Right kidney (tissue), 1 donor: ENCODE results near the gene MAN2C1.
"Not testable (repeated sequence)": the region's sequence is repeated elsewhere in the genome, so short reads cannot be mapped to it uniquely, and the experiment has no call there.

Experiments
- DNase-seq: peaks from one replicate; pipeline ENCODE4 v3.0.0-alpha.2; 2016

The MAN2C1 gene

DNA sequence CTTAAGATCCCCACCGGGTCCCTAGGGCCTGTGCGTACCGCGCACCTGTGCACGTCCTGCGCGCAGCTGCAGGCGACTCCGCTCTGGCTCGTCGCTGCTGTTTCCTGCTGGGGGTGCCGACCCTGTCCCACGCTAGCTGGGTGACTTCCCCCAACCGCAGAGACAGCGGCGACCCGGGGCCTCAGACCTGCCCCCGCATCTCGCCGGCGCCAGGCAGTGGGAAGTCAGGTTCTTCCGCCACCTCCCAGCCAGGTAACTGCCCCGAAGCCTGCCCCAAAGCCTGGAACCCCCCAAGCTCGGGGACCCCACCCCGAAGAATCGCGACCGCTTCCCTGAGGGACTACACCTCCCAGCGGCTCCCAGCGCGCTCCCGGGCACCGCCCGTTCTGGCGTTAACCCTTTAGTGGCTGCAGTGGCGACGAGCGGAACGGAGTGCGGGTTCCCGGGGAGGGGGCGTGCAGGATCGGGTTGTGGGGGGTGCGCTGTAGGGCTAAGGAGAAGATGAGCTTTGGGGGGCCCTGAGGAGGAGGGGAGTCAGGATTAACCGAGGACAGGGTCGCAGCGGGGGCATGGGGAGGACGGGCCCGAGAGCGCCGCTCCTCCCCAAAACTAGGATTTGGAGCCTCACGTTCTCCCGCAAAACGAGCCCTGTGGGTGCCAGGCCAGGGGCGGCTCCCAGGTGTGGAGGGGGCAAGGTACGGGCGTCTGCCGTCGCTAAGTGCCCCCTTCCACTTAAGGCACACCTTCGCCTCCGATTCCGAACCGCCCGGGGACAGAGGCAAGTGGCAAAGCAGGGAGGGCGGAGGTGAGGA is 21.0 kb downstream of the MAN2C1 start:
- peak; percentile 64 for DNase-seq

GRCh38 chr15:75346796-75347221 is 21.6 kb downstream of the MAN2C1 start, which contains the start of gene NEIL1:
TSS of gene NEIL1 (plus strand) at chr15:75347039. CDS start at chr15:75348906, 1,867 bp downstream.
- DNase-seq: no peak

DNA sequence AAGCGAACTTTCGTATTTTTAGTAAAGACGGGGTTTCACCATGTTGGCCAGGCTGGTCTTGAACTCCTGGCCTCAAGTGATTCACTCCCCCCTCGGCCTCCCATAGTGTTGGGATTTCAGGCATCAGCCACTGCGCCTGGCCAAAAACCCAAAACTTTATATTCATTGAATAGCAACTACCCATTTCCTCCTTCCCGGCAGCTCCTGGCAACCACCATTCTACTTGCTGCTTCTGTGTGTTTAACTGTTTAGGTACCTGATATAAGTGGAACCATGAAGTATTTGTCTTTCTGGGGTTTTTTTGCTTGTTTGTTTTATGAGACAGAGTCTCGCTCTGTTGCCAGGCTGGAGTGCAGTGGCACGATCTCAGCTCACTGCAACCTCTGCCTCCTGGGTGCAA is 24.5 kb downstream of the MAN2C1 start:
- not testable (repeated sequence) for DNase-seq

DNA sequence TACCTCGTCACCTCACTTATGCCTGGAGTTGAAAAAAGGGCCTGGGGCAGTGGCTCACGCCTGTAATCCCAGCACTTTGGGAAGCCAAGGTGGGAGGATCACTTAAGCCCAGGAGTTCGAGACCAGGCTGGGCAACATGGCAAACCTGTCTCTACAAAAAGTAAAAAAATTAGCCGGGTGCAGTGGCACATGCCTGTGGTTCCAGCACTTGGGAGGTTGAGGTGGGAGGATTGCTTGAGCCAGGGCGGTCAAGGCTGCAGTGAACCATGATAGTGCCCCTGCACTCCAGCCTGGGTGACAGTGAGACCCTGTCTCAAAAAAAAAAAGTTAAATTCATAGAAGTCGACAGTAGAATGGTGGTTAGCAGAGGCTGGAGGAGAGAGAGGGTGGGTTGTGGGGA is 26.2 kb downstream of the MAN2C1 start:
- no peak for DNase-seq

- DNase-seq: no peak
These were observed 28.7 kb downstream of the MAN2C1 start for GRCh38 chr15:75339531-75340240.

DNA sequence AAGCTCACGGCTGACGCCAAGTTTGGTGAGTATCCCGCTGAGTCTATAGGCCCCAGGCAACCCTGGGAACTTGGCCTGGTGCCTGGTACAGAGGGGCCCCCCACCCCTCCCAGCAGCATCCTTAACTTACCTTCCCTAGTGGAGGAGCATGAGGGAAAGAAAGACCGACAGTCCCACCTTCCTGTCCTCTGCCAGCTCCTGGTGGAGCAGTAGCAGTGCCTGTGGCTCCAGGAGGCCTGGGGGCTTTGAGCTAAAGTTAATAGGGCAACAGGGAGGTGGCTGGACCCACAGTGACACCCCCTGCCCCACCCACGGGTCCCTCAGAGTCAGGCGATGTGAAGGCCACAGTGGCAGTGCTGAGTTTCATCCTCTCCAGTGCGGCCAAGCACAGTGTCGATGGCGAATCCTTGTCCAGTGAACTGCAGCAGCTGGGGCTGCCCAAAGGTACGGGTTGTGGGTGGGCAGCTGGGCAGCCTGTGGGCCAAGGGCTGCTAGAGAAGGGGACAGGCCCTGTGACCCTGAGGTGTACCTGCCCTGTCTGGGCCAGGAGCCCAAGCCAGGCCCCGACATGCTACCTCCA is 29.7 kb downstream of the MAN2C1 start:
- DNase-seq: no peak

DNA sequence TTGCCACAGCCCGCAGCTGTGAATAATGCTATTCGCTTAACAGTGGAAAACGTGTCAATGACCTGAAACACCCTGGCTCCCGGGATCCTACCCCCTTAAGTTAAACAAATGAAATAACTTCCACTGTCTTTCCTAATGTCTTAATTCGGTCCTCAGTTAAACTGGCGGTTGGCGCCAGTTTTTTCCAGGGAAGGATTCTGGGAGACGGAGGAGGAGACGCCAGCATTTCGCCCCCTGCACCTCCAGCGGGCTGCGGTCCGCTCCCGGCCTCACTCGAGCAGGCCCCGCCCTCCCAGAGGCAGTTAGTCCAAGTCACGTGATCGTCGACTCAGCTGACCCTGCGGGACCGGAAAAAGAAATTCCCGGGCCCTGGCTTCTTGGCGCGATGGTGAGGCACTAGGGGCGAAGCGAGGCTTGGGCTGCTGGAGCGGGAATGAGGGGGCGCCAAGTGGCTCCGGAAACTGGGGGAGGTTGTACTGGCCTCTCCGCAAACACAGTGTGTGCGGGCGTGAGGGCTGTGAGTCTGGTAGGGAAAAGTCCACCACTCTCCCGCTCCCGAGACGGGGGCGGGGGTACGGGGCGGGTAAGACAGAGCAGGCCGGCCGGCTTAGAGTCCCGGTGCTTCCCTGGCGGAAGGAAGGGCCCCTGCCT is 32.6 kb downstream of the MAN2C1 start, which contains the start of gene COMMD4:
COMMD4 (plus strand) TSS at position 359 of the 651 bp plus-strand sequence; CDS start at position 386, 27 bp downstream.
- DNase-seq: peak; percentile 85

- DNase-seq: no peak
These were observed 33.1 kb downstream of the MAN2C1 start for GRCh38 chr15:75335313-75335704.

- not testable (repeated sequence) for DNase-seq
These were observed 34.6 kb downstream of the MAN2C1 start for GRCh38 chr15:75333654-75334419.

- not testable (repeated sequence) for DNase-seq
These were observed 36.3 kb downstream of the MAN2C1 start for GRCh38 chr15:75332093-75332492.

DNA sequence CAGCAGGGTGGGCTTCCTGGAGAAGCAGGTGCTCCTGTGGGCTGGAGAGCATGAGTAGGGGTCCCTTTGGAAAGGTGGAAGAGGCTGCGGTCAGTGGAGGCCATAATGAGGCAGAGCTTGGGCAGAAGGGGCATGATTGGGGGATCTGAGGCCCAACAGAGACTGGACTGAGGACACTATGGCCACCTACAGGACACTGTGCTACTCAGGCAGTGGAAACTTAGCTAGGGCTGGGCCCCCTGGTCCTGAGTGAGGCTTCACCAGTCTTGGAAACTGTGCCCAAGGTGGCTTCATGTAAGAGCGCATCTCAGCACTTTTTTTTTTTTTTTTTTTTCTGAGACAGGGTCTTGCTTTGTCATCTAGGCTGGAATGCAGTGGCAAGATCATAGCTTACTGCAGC is 38.8 kb downstream of the MAN2C1 start:
- no peak for DNase-seq

DNA sequence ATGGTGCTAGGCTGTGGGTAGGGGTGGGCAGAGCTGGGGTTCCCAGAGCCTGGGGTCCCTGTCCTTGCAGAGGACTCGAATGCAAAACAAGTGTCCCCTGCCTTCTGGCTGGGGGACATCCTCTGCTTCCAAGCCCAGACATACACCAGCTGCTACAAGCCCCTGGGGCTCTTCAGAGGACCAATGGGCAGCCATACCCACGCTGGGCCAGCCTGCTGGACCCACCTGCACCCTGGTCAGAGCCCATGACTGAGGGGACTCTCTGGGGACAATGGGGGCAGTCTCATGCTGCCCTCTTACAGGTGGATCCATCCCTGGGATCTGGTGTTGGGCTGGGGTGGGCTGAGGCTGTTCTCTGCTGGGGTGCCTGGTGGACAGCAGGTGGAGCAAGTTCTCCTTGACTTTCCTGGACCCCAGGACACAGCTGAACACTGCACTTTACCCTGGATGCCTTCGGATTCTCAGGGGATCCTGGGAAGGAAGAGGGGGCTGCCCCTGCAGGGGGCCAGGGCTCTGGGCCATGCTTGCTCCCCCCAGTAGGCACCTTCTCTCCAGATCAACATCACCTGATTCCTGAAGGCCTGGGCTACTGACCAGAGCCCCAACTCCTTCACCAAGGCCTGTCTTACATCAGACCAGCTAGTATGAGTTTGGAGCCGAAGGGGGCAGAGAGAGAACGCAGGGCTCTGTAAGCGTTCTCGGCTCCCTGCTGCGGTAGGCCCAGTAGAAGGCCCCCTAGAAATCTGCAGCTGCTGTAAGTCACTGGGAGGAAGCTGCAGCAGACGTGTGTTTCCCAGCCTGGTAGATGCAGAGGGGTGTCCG is 39.7 kb downstream of the MAN2C1 start:
- DNase-seq: no peak

GRCh38 chr15:75327491-75327890 is 40.9 kb downstream of the MAN2C1 start:
- DNase-seq: no peak

DNA sequence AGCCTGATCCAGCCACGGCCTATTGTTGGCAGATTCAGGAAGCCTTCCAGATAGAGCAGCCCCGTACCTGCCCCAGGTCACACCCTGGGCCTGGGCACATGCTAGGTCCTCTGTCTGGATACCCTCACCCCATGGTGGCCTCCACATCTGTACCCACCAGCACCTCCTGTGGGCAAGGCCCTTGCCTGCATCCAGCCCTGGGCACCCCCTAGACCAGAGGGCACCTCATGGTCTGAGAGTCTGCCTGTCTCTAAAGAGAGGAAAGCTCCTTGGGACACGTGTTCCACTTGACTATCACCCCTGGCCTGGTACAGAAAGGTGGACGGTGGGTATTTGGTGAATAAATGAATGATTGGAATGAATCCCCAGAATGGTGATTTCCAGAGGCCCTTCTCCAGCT is 41.4 kb downstream of the MAN2C1 start:
- no peak for DNase-seq

- DNase-seq: no peak
These were observed 42.5 kb downstream of the MAN2C1 start for GRCh38 chr15:75325922-75326321.

DNA sequence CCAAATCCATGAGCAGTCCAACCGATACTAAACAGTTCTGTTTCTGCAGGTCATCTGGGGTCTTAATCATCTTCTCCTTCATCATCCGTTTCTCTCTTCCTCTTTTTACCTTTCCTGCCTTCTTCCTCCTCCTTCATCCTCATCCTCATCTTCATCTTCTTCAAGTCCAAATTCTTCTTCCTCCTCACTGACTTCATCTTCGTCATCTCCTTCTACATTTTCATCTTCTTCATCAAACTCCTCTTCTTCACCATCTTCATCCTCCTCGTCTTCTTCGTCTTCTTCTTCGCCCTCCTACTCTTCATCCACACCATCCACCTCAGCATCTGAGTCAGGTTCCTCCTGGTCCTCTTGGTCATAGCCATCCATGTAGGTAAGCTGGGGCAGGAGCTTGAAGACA is 46.7 kb downstream of the MAN2C1 start:
- no peak for DNase-seq

- not testable (repeated sequence) for DNase-seq
These were observed 49.0 kb downstream of the MAN2C1 start for GRCh38 chr15:75319231-75319897.

GRCh38 chr15:75314552-75315290 is 53.7 kb downstream of the MAN2C1 start:
- no peak for DNase-seq

- DNase-seq: no peak
These were observed 55.1 kb downstream of the MAN2C1 start for GRCh38 chr15:75313116-75313845.
